SK-N-MC (cell line): ENCODE data around the gene CLIC4.
"Not testable (repeated sequence)": the region's sequence is repeated elsewhere in the genome, so short reads cannot be mapped to it uniquely, and the experiment has no call there.

Source experiments
- DNase-seq: peaks from one replicate; pipeline ENCODE4 v3.0.0-alpha.2; 2011; ENCODE audit warnings: low read depth, low spot score
- H3K27ac ChIP-seq: fragments of 200-600 bp; sonication (generic); 2 replicates; pipeline ENCODE4 v1.5.1; 2016; ENCODE audit warnings: mixed run types
- H3K36me3 ChIP-seq: fragments of 200-600 bp; sonication (generic); 2 replicates; pipeline ENCODE4 v1.6.1; 2017; ENCODE audit warnings: antibody characterized with exemption, low read length, mixed read lengths; ENCODE audit not compliant: insufficient read depth
- H3K4me3 ChIP-seq: fragments of 200-600 bp; sonication (generic); 2 replicates; pipeline ENCODE4 v1.5.1; 2016
- H3K9ac ChIP-seq: fragments of 200-600 bp; sonication (generic); 2 replicates; pipeline ENCODE4 v1.8.0; 2017; ENCODE audit warnings: mixed run types, mixed read lengths; ENCODE audit not compliant: insufficient read length
- H3K9me3 ChIP-seq: fragments of 200-600 bp; sonication (generic); 2 replicates; pipeline ENCODE4 v1.6.1; 2017; ENCODE audit warnings: low read depth, mild to moderate bottlenecking, antibody characterized with exemption, low read length, moderate library complexity, mixed read lengths
- EZH2 ChIP-seq: fragments of 200-600 bp; sonication (generic); IDR thresholded peaks from one replicate; pipeline ENCODE4 v1.6.1; 2017; ENCODE audit warnings: antibody characterized with exemption
- FOXP2 ChIP-seq: optimal IDR thresholded peaks from 2 replicates; pipeline ENCODE3; 2011; ENCODE audit warnings: mild to moderate bottlenecking, moderate library complexity; ENCODE audit not compliant: insufficient read depth; ENCODE audit errors: extremely low read length, control extremely low read depth
- POLR2AphosphoS5 ChIP-seq: IDR thresholded peaks from 2 replicates; pipeline ENCODE4 v1.6.1; 2012; ENCODE audit warnings: mild to moderate bottlenecking, low read depth, low read length, borderline replicate concordance

CLIC4 gene

DNA sequence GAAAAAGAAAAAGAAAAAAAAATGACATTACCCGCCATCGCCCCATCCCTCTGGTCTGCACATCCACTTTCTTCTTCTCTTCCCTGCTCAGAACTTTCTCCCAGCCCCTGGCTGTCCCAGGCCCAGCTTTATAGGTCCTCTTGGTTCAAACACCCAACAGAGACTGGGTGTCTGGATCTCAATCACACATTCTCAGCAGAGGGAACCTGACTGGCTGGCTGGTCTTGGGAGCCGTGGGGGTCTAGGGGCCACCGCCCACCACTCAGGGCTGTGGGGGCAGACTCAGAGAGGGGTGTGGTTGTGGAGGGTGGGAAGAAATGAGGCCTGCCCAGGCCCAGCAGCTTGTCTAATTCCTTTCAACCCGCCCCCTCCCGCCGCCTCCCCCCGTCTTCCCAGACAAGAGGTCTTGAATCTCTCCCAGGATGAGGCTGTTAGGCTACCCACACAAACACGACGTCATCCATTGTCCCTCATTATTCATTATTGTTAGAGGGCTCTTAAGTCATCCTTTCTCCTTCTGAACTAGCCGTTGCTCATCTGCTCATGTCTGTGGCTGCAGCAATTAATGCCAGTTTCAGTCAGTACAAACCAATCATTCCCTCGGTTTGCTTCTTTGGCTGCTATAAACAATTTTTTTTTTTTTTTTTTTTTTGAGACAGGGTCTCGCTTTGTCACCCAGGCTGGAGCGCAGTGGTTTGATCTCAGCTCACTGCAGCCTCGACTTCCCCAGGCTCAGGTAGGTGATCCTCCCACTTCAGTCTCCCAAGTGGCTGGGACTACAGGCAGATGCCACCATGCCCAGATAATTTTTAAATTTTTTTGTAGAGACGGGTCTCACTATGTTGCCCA, 40.6 kb upstream of the CLIC4 start:
- peak overlapping the region; percentile 83 for H3K27ac ChIP-seq
- H3K36me3 ChIP-seq: no peaks in the 10 kb centered on the region
- no peak overlapping the region for H3K4me3 ChIP-seq
- no peak overlapping the region for H3K9ac ChIP-seq
- TF ChIP-seq POLR2AphosphoS5: no peak
- no peak for TF ChIP-seq FOXP2
- TF ChIP-seq EZH2: no peak
- H3K9me3 ChIP-seq: no peaks in the 10 kb centered on the region
- no peak for DNase-seq

DNA sequence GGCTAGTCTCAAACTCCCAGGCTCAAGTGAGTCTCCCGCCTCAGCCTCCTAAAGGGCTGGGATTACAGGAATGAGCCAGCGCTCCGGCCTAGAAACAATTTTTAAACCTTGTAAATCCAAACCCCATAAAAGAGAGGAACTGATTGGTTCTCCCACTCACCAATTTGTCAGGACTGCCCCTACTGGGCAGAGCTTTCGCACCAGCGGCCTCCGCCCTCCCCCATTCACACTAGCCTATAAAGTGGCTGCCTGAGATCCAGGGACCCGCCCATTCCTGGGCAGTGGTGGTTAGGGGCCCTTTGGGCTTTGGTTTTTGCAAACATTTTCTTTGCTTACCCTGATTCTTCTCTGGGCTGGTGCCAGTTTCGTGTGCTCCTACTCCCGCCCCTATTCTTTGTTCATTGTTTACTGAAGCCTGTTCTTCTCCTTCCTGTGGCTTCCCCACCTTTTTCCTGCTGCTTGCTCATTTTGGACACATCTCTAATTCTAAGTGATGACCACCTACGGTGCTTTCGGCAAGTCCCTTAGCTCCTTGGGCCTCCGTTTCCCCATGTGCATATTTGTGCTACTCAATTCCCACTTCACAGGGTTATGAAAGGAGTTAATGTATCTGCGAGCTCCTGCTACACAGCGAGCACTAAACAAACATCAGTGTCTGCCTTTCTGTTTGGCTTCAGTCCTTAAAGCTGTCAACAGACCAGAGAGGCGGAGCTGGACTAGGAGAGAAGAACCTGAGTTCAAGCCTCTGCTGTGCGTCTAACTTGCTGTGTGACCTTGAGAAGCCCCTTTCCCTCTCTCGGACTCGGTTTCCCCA, 39.8 kb upstream of the CLIC4 start:
- H3K36me3 ChIP-seq: no peaks in the 10 kb centered on the region
- DNase-seq: no peak
- peak overlapping the region; percentile 48 for H3K4me3 ChIP-seq
- no peak overlapping the region for H3K9ac ChIP-seq
- peak overlapping the region; percentile 83 for H3K27ac ChIP-seq
- H3K9me3 ChIP-seq: no peaks in the 10 kb centered on the region
- TF ChIP-seq FOXP2: no peak
- peak; percentile 59; the same call in 1 of the 2 replicates for TF ChIP-seq POLR2AphosphoS5
- TF ChIP-seq EZH2: no peak

- not testable (repeated sequence) for H3K9ac ChIP-seq, H3K4me3 ChIP-seq, DNase-seq, H3K36me3 ChIP-seq, H3K9me3 ChIP-seq
- peak overlapping the region; percentile 83; the same call in 1 of the 2 replicates for H3K27ac ChIP-seq
These were observed 39.2 kb upstream of the CLIC4 start for GRCh38 chr1:24706074-24706389.

DNA sequence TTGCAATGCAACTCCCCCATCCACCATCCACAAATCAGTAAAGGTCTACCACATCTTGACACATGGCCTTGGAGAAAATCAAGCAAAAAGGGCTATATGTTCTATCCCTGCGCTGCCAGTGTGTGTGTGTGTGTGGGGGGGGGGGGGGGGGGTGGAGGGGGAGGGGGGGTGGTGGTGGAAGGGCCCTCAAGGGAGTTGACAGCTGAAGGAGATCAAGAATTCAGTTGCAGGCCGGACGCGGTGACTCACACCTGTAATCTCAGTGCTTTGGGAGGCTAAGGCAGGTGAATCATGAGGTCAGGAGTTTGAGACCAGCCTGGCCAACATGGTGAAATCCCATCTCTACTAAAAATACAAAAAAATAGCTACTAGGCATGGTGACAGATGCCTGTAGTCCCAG, 37.6 kb upstream of the CLIC4 start:
- Histone ChIP-seq H3K9ac (no peak overlapping the region), H3K4me3 (no peak overlapping the region), H3K36me3 (no peaks in the 10 kb centered on the region), H3K9me3 (no peaks in the 10 kb centered on the region), H3K27ac (no peak overlapping the region)
- DNase-seq: no peak
- TF ChIP-seq FOXP2 (no peak), POLR2AphosphoS5 (no peak), EZH2 (no peak)

DNA sequence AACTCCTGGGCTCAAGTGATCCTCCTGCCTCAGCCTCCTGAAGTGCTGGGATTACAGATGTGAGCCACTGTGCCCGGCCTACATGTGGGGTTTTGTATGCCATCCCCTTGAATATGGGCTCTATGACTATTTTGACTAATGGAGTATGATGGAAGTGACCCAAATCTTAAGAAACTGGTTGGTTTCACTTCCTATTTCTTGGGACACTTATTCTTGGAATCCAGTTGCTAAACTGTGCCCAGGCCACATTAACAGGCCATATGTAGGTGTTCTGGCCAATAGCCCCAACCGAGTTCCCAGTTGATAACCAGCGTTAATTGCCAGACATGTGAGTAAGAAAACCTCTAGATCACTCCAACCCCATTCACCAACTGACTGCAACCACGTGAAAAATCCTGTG, 36.3 kb upstream of the CLIC4 start:
- TF ChIP-seq EZH2: no peak
- TF ChIP-seq FOXP2: no peak
- TF ChIP-seq POLR2AphosphoS5: no peak
- Histone ChIP-seq H3K36me3 (no peaks in the 10 kb centered on the region), H3K4me3 (no peak overlapping the region), H3K27ac (no peak overlapping the region), H3K9ac (no peak overlapping the region), H3K9me3 (no peaks in the 10 kb centered on the region)
- no peak for DNase-seq

- H3K4me3 ChIP-seq: no peak overlapping the region
- DNase-seq: no peak
- H3K36me3 ChIP-seq: no peaks in the 10 kb centered on the region
- no peaks in the 10 kb centered on the region for H3K9me3 ChIP-seq
- H3K27ac ChIP-seq: no peak overlapping the region
- H3K9ac ChIP-seq: no peak overlapping the region
- TF ChIP-seq EZH2: no peak
- no peak for TF ChIP-seq FOXP2
- no peak for TF ChIP-seq POLR2AphosphoS5
These were observed 35.3 kb upstream of the CLIC4 start for GRCh38 chr1:24709791-24710441.

- no peak overlapping the region for H3K9ac ChIP-seq
- H3K9me3 ChIP-seq: no peaks in the 10 kb centered on the region
- TF ChIP-seq EZH2: no peak
- no peak for TF ChIP-seq POLR2AphosphoS5
- TF ChIP-seq FOXP2: no peak
- no peak for DNase-seq
- H3K4me3 ChIP-seq: no peak overlapping the region
- no peak overlapping the region for H3K27ac ChIP-seq
- H3K36me3 ChIP-seq: no peaks in the 10 kb centered on the region
These were observed 33.9 kb upstream of the CLIC4 start for GRCh38 chr1:24711329-24711728.

GRCh38 chr1:24713176-24713575, 32.1 kb upstream of the CLIC4 start:
- Histone ChIP-seq H3K9me3 (no peaks in the 10 kb centered on the region), H3K36me3 (no peaks in the 10 kb centered on the region), H3K27ac (no peak overlapping the region), H3K4me3 (no peak overlapping the region), H3K9ac (no peak overlapping the region)
- no peak for DNase-seq
- TF ChIP-seq POLR2AphosphoS5 (no peak), FOXP2 (no peak), EZH2 (no peak)

DNA sequence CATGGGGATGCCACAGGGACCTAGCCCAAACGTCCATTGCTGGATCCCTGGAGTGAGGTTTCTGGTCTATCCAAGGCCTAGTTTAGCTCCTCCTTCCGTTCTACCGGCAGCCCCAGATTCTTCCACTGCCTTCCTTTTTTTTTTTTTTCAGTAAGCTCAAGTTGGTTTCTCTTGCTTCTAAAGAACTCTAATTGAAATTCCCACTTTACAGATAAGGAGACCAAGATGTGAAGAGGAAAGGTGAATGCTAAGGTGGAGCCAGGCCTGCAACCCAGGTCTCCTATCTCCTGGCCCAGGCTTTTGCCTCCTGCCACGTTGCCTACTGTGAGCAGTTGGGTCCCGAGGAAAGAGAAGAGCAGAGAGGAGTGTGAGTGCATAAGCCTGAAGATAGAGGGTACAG, 31.5 kb upstream of the CLIC4 start:
- TF ChIP-seq EZH2: no peak
- TF ChIP-seq FOXP2: no peak
- TF ChIP-seq POLR2AphosphoS5: no peak
- H3K27ac ChIP-seq: no peak overlapping the region
- H3K4me3 ChIP-seq: no peak overlapping the region
- no peaks in the 10 kb centered on the region for H3K36me3 ChIP-seq
- H3K9me3 ChIP-seq: no peaks in the 10 kb centered on the region
- H3K9ac ChIP-seq: no peak overlapping the region
- DNase-seq: no peak
